Activated CD8-positive, alpha-beta T cell treated with anti-CD3 and anti-CD28 coated beads for 36 hours (primary cell): Measurements from ENCODE around the gene LILRB3. TPM values are rescaled to one million over a fixed set of nuclear protein-coding genes. Genes with fewer than 3 reads are reported as not detected.

ENCODE experiments used
- ATAC-seq: fragments of 200-7000 bp; cut with Tn5 transposase; one replicate; pipeline ENCODE4 v1.10.0; 2021; ENCODE audit warnings: mild to moderate bottlenecking, moderate library complexity
- CTCF ChIA-PET: fragments of 350-600 bp; sonication (Branson Sonifier 250); formaldehyde crosslinking; loops from one replicate; lab custom pipeline; 2021; ENCODE audit warnings: antibody characterized with exemption; lab: Charles Lee
- POLR2A ChIA-PET: fragments of 350-600 bp; sonication (Branson Sonifier 250); formaldehyde crosslinking; loops from one replicate; lab custom pipeline; 2021; ENCODE audit warnings: antibody characterized with exemption; lab: Charles Lee
- DNase-seq: peaks from one replicate; pipeline ENCODE4 v3.0.0-alpha.2; 2020
- H3K27ac Mint-ChIP-seq: one replicate; pipeline ENCODE4 v1.8.0; 2021; ENCODE audit warnings: mild to moderate bottlenecking, mixed read lengths
- H3K27me3 Mint-ChIP-seq: one replicate; pipeline ENCODE4 v1.8.0; 2021; ENCODE audit warnings: mixed read lengths
- H3K36me3 Mint-ChIP-seq: one replicate; pipeline ENCODE4 v1.8.0; 2021; ENCODE audit warnings: low read depth, mixed read lengths
- H3K4me1 Mint-ChIP-seq: one replicate; pipeline ENCODE4 v1.8.0; 2021; ENCODE audit warnings: low read depth, mixed read lengths
- H3K4me3 Mint-ChIP-seq: one replicate; pipeline ENCODE4 v1.8.0; 2021; ENCODE audit warnings: mild to moderate bottlenecking, moderate library complexity, mixed read lengths
- H3K9me3 Mint-ChIP-seq: one replicate; pipeline ENCODE4 v1.8.0; 2021; ENCODE audit warnings: mixed read lengths
- intact Hi-C: fragments of 100-400 bp; cut with micrococcal nuclease; formaldehyde crosslinking; loops from one replicate; pipeline ENCODE4 v1.10.0; 2022
- total RNA-seq, 2 experiments: library from RNA; stranded (reverse); gene quantifications; one replicate each; pipeline ENCODE4 v1.2.3, GENCODE V29; 2021
- TF ChIP-seq, protein P1 (sequence below): fragments of 200-600 bp; IDR thresholded peaks from one replicate; pipeline ENCODE4 v1.8.0; 2022; ENCODE audit warnings: antibody characterized with exemption, mild to moderate bottlenecking

Gene LILRB3
- total RNA-seq, 2 experiments from 2014 or later = not detected

DNA sequence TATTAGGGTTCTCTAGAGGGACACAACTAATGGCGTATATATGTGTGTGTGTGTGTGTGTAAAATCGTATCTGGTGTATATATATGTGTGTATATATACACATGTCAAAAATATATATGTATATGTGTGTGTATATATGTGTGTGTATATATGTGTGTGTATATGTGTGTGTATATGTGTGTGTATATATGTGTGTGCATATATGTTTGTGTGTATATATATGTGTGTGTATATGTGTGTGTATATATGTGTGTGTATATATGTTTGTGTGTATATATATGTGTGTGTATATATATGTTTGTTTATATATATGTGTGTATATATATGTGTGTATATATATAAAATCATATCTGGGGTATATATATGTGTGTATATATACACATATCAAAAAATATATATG, 39.7 kb upstream of the LILRB3 start:
- CTCF ChIA-PET = no interaction called here
- H3K4me1 Mint-ChIP-seq = no peaks in the 10 kb centered on the region

DNA sequence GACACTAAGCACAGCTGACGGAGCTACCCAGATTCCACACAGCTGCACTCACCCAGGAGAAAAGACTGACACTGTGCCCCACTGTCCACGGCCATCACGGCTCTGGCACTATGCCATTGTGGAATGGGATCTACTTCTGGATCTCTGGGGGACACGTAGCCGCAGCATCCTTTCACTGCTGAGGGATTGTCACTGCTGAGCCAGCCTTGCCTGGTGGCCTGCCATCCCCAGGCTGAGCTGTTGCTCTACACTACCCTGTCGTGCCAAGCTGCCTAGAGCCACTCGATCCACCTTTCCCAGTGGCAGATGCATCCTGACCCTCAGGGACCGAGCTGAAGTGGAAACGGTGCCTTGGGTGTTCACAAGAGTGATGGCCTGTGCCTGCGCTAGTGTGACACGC, 39.3 kb upstream of the LILRB3 start:
- DNase-seq = no peak

More for the DNA sequence above, 39.7 kb upstream of the LILRB3 start:
- TF ChIP-seq, protein P1, sequence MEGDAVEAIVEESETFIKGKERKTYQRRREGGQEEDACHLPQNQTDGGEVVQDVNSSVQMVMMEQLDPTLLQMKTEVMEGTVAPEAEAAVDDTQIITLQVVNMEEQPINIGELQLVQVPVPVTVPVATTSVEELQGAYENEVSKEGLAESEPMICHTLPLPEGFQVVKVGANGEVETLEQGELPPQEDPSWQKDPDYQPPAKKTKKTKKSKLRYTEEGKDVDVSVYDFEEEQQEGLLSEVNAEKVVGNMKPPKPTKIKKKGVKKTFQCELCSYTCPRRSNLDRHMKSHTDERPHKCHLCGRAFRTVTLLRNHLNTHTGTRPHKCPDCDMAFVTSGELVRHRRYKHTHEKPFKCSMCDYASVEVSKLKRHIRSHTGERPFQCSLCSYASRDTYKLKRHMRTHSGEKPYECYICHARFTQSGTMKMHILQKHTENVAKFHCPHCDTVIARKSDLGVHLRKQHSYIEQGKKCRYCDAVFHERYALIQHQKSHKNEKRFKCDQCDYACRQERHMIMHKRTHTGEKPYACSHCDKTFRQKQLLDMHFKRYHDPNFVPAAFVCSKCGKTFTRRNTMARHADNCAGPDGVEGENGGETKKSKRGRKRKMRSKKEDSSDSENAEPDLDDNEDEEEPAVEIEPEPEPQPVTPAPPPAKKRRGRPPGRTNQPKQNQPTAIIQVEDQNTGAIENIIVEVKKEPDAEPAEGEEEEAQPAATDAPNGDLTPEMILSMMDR = no peak
- intact Hi-C loops = no loop called here
- Mint-ChIP-seq H3K36me3 (no peaks in the 10 kb centered on the region), H3K4me3 (no peak overlapping the region), H3K27me3 (peaks cover 3% of the 10 kb centered on the region), H3K9me3 (no peaks in the 10 kb centered on the region), H3K27ac (no peak overlapping the region)
- no peak for DNase-seq
- no peak for ATAC-seq
- POLR2A ChIA-PET = no interaction called here

DNA sequence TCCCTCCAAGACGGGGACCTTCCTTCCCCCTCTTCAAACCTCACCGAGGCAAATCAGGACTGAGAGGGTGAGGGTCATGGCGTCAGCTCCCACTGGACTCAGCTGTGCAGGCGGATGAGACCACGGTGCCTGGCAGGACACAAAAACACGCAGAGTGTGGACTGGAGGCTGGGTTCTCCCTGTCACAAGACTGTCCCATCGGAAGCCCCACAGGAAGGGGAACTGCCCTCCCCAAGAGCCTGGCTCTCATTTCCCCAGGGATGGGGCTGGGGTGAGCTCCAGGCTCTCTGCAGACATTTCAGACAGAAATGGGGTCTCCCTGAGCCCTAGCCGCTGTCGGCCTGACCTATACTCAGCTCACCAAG, 34.3 kb upstream of the LILRB3 start, which contains the start of gene LILRB5:
Gene LILRB5 (minus strand): TSS at position 158 of the 365 bp plus-strand sequence. CDS start 80 bp downstream, at position 78.
- Mint-ChIP-seq H3K36me3 (no peaks in the 10 kb centered on the region), H3K4me1 (no peaks in the 10 kb centered on the region), H3K4me3 (no peak within 1 kb of the TSS), H3K9me3 (no peaks in the 10 kb centered on the region), H3K27ac (no peak within 1 kb of the TSS), H3K27me3 (peaks cover 5% of the 10 kb centered on the region)
- DNase-seq (no peak), ATAC-seq (no peak)
- CTCF ChIA-PET = interaction anchor here (2.4 kb wide), 1 partner anchor 9 kb away, joined by 11 read pairs; no protein-coding TSS in a partner anchor
- intact Hi-C loops = no loop called here
- POLR2A ChIA-PET = no interaction called here
- TF ChIP-seq, protein P1 = no peak

More for the DNA sequence above, 39.3 kb upstream of the LILRB3 start:
- H3K36me3 Mint-ChIP-seq = no peaks in the 10 kb centered on the region
- ChIA-PET POLR2A (no interaction called here), CTCF (interaction anchor here (1.5 kb wide), 1 partner anchor 128 kb away, joined by 3 read pairs; no protein-coding TSS in a partner anchor)
- peaks cover 5% of the 10 kb centered on the region for H3K27me3 Mint-ChIP-seq
- ATAC-seq = no peak
- H3K4me1 Mint-ChIP-seq = no peaks in the 10 kb centered on the region
- H3K9me3 Mint-ChIP-seq = no peaks in the 10 kb centered on the region
- no peak overlapping the region for H3K27ac Mint-ChIP-seq
- intact Hi-C loops = no loop called here
- TF ChIP-seq, protein P1 = no peak
- no peak overlapping the region for H3K4me3 Mint-ChIP-seq

GRCh38 chr19:54256250-54257115, 33.7 kb upstream of the LILRB3 start:
- H3K27ac Mint-ChIP-seq = no peak overlapping the region
- no peak for DNase-seq
- ChIA-PET POLR2A (no interaction called here), CTCF (interaction anchor here (2.4 kb wide), 1 partner anchor 10 kb away, joined by 11 read pairs; no protein-coding TSS in a partner anchor)
- H3K36me3 Mint-ChIP-seq = no peaks in the 10 kb centered on the region
- no peaks in the 10 kb centered on the region for H3K9me3 Mint-ChIP-seq
- peaks cover 5% of the 10 kb centered on the region for H3K27me3 Mint-ChIP-seq
- no peaks in the 10 kb centered on the region for H3K4me1 Mint-ChIP-seq
- H3K4me3 Mint-ChIP-seq = no peak overlapping the region
- ATAC-seq = no peak
- intact Hi-C loops = no loop called here
- TF ChIP-seq, protein P1 = no peak
